ENCODE measurements around the gene ACVR1C. TPM values are rescaled to one million over a fixed set of nuclear protein-coding genes. Genes with fewer than 3 reads are reported as not detected.

Gene ACVR1C
- total RNA-seq, 1 experiment from 2014 or later = not detected

- BruUV-seq (replicated peaks) = no TSS peak
- no peaks in the 10 kb centered on the region for H3K4me1 ChIP-seq (ENCODE audit: control insufficient read depth, insufficient read depth, low read length)
- no peaks in the 10 kb centered on the region for H3K36me3 ChIP-seq (ENCODE audit: control insufficient read depth, insufficient read depth, low read length)
- H3K27ac ChIP-seq (ENCODE audit: low read length) = no peak overlapping the region
- no peaks in the 10 kb centered on the region for H3K9me3 ChIP-seq (ENCODE audit: control insufficient read depth, insufficient read depth, low read depth, low read length)
- in situ Hi-C loops (cut with HindIII; ENCODE audit: low pct_unique_long_range_greater_than_20kb, low sequenced_read_pairs) = no loop called here
- DNase-seq (ENCODE audit: low read depth, low spot score) (no peak), ATAC-seq (no peak)
- no peaks in the 10 kb centered on the region; the same call in 1 of the 2 replicates for H3K27me3 ChIP-seq (ENCODE audit: control insufficient read depth, insufficient read depth, low read length)
- H3K4me3 ChIP-seq (ENCODE audit: low read depth in 2 of 2, low read length in 2 of 2) = no peak overlapping the region
- CTCF ChIA-PET = no interaction called here
- TF ChIP-seq REST (IDR thresholded peaks at IDR 0.05; ENCODE audit: insufficient read depth in 1 of 2, low read depth in 2 of 2, low read length in 1 of 2) (no peak), POLR2AphosphoS5 (IDR thresholded peaks at IDR 0.05; ENCODE audit: low read depth, low read length) (no peak), TCF7L2 (IDR thresholded peaks at IDR 0.05; ENCODE audit: low read depth, low read length) (no peak), SIN3A (IDR thresholded peaks at IDR 0.05; ENCODE audit: borderline replicate concordance, insufficient read depth, low read depth, low read length) (no peak), CTCF (IDR thresholded peaks at IDR 0.05) (peak; percentile 22; the same call in 1 of the 2 replicates)
- intact Hi-C loops (cut with micrococcal nuclease; ENCODE audit: unreplicated experiment) = no loop called here
- POLR2A ChIA-PET = no interaction called here
Observed at GRCh38 chr2:157509744-157510143, 118.9 kb downstream of the ACVR1C start.

GRCh38 chr2:157508676-157509075 lies 120.0 kb downstream of the ACVR1C start:
- H3K27ac ChIP-seq (ENCODE audit: low read length) = no peak overlapping the region
- CTCF ChIA-PET = interaction anchor here (0.5 kb wide), 1 partner anchor 394 kb away, joined by 5 read pairs; no protein-coding TSS in a partner anchor
- H3K36me3 ChIP-seq (ENCODE audit: control insufficient read depth, insufficient read depth, low read length) = no peaks in the 10 kb centered on the region
- ATAC-seq = no peak
- BruUV-seq (replicated peaks) = no TSS peak
- TF ChIP-seq SIN3A (IDR thresholded peaks at IDR 0.05; ENCODE audit: borderline replicate concordance, insufficient read depth, low read depth, low read length) (no peak), TCF7L2 (IDR thresholded peaks at IDR 0.05; ENCODE audit: low read depth, low read length) (no peak), POLR2AphosphoS5 (IDR thresholded peaks at IDR 0.05; ENCODE audit: low read depth, low read length) (no peak), CTCF (IDR thresholded peaks at IDR 0.05) (no peak), REST (IDR thresholded peaks at IDR 0.05; ENCODE audit: insufficient read depth in 1 of 2, low read depth in 2 of 2, low read length in 1 of 2) (no peak)
- H3K4me3 ChIP-seq (ENCODE audit: low read depth in 2 of 2, low read length in 2 of 2) = no peak overlapping the region
- no peak for DNase-seq (ENCODE audit: low read depth, low spot score)
- no peaks in the 10 kb centered on the region for H3K9me3 ChIP-seq (ENCODE audit: control insufficient read depth, insufficient read depth, low read depth, low read length)
- intact Hi-C loops (cut with micrococcal nuclease; ENCODE audit: unreplicated experiment) (no loop called here), in situ Hi-C loops (cut with HindIII; ENCODE audit: low pct_unique_long_range_greater_than_20kb, low sequenced_read_pairs) (no loop called here)
- POLR2A ChIA-PET = no interaction called here
- no peaks in the 10 kb centered on the region for H3K4me1 ChIP-seq (ENCODE audit: control insufficient read depth, insufficient read depth, low read length)
- no peaks in the 10 kb centered on the region; the same call in 1 of the 2 replicates for H3K27me3 ChIP-seq (ENCODE audit: control insufficient read depth, insufficient read depth, low read length)
